ENCODE measurements around the gene ISG20L2. TPM values are rescaled to one million over a fixed set of nuclear protein-coding genes. Genes with fewer than 3 reads are reported as not detected.
A peak's percentile ranks its signal among the peaks of the same experiment; 100 is the strongest.

Gene ISG20L2
- total and polyA plus RNA-seq, 7 donors: 12.0 to 23.4 (median 17.0) TPM

- DNase-seq: no peak
- Histone ChIP-seq H3K36me3 (no peaks in the 10 kb centered on the region), H3K27me3 (peaks cover 4 to 36% (median 18%) of the 10 kb centered on the region in 3 donors), H3K4me1 (peaks cover 0 to 26% (median 13%) of the 10 kb centered on the region in 4 donors), H3K27ac (no peak overlapping the region), H3K4me3 (no peak overlapping the region), H3K9me3 (no peaks in the 10 kb centered on the region)
- intact Hi-C loops (cut with DNase I): no loop called here
- 13 to 14% methylated on average over 13 of the region's 13 CpGs for whole genome bisulfite sequencing, 2 donors
- TF ChIP-seq, protein P1, sequence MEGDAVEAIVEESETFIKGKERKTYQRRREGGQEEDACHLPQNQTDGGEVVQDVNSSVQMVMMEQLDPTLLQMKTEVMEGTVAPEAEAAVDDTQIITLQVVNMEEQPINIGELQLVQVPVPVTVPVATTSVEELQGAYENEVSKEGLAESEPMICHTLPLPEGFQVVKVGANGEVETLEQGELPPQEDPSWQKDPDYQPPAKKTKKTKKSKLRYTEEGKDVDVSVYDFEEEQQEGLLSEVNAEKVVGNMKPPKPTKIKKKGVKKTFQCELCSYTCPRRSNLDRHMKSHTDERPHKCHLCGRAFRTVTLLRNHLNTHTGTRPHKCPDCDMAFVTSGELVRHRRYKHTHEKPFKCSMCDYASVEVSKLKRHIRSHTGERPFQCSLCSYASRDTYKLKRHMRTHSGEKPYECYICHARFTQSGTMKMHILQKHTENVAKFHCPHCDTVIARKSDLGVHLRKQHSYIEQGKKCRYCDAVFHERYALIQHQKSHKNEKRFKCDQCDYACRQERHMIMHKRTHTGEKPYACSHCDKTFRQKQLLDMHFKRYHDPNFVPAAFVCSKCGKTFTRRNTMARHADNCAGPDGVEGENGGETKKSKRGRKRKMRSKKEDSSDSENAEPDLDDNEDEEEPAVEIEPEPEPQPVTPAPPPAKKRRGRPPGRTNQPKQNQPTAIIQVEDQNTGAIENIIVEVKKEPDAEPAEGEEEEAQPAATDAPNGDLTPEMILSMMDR (IDR thresholded peaks at IDR 0.05): no peak
- TF ChIP-seq EP300 (IDR thresholded peaks at IDR 0.05) (no peak), POLR2AphosphoS5 (IDR thresholded peaks at IDR 0.05) (no peak), POLR2A (IDR thresholded peaks at IDR 0.05) (no peak)
Measured at GRCh38 chr1:156692441-156692924, 36.1 kb downstream of the ISG20L2 start.

GRCh38 chr1:156691665-156692440 lies 36.7 kb downstream of the ISG20L2 start:
- DNase-seq: no peak
- Histone ChIP-seq H3K4me1 (peaks cover 0 to 26% (median 13%) of the 10 kb centered on the region in 4 donors), H3K27ac (no peak overlapping the region), H3K36me3 (no peaks in the 10 kb centered on the region), H3K4me3 (no peak overlapping the region), H3K27me3 (peaks cover 4 to 38% (median 18%) of the 10 kb centered on the region in 3 donors), H3K9me3 (no peaks in the 10 kb centered on the region)
- no peak for TF ChIP-seq EP300 (IDR thresholded peaks at IDR 0.05)
- WGBS, 2 donors: 36 to 39% methylated on average over 20 of the region's 20 CpGs
- intact Hi-C loops (cut with DNase I): no loop called here

- Histone ChIP-seq H3K27ac (no peak overlapping the region), H3K9me3 (no peaks in the 10 kb centered on the region), H3K27me3 (peaks cover 4 to 45% (median 18%) of the 10 kb centered on the region in 3 donors), H3K36me3 (no peaks in the 10 kb centered on the region), H3K4me1 (peaks cover 0 to 26% (median 13%) of the 10 kb centered on the region in 4 donors), H3K4me3 (no peak overlapping the region)
- no peak for TF ChIP-seq POLR2A (IDR thresholded peaks at IDR 0.05)
- TF ChIP-seq EP300 (IDR thresholded peaks at IDR 0.05): no peak
- TF ChIP-seq, protein P1 (IDR thresholded peaks at IDR 0.05): no peak
- TF ChIP-seq POLR2AphosphoS5 (IDR thresholded peaks at IDR 0.05): no peak
- DNase-seq: no peak
- WGBS, 2 donors: 70 to 72% methylated on average over 10 of the region's 10 CpGs
- intact Hi-C loops (cut with DNase I): no loop called here
Measured at GRCh38 chr1:156691191-156691590, 37.4 kb downstream of the ISG20L2 start.

GRCh38 chr1:156690675-156691036 lies 37.9 kb downstream of the ISG20L2 start:
- WGBS, 2 donors: 71 to 72% methylated on average over 8 of the region's 8 CpGs
- Histone ChIP-seq H3K4me3 (no peak overlapping the region), H3K27ac (no peak overlapping the region), H3K36me3 (no peaks in the 10 kb centered on the region), H3K9me3 (no peaks in the 10 kb centered on the region), H3K4me1 (peaks cover 0 to 26% (median 13%) of the 10 kb centered on the region in 4 donors), H3K27me3 (peaks cover 4 to 45% (median 18%) of the 10 kb centered on the region in 3 donors)
- intact Hi-C loops (cut with DNase I): no loop called here
- TF ChIP-seq POLR2A (IDR thresholded peaks at IDR 0.05): no peak
- no peak for TF ChIP-seq POLR2AphosphoS5 (IDR thresholded peaks at IDR 0.05)
- no peak for TF ChIP-seq EP300 (IDR thresholded peaks at IDR 0.05)
- TF ChIP-seq, protein P1 (IDR thresholded peaks at IDR 0.05): no peak
- DNase-seq: no peak

DNA sequence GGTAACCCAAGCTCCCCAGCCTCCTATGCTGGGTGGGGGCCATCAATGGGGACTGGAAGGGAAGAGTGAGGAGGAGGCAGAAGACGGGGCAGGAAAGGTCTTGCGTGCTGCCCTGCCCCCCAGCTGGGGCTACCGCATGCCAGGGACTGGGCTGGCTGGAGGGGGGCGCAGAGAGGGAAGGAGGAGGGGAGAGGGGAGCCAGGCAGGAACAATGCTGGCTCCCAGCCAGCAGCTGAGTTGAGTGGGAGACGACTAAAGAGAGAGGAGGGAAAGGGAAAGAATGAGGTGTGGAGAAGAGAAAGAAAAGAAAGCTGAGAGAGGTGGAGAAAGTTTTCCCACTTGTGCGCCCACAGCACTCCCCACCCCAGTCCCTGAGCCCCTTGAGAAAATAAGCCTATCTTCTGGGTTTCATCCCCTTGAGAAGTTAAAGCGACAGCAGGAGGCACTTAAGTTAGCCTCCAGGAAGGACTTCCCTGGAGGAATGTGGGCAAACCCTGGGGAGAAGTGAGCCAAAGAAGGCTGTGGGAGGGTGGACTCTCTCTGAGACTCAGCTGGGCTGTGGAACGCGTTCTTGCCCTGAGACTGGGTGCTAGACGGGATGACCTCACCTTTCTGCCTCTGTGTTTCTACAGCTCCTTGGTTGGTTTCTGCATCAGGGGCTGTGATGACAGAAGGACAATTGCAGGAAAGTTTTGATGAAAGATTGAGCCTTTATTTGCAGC lies 38.5 kb downstream of the ISG20L2 start:
- no peaks in the 10 kb centered on the region for H3K36me3 ChIP-seq
- no peak for DNase-seq
- H3K27me3 ChIP-seq: peaks cover 4 to 47% (median 18%) of the 10 kb centered on the region in 3 donors
- no peak for TF ChIP-seq POLR2AphosphoS5 (IDR thresholded peaks at IDR 0.05)
- TF ChIP-seq, protein P1 (IDR thresholded peaks at IDR 0.05): no peak
- no peak for TF ChIP-seq EP300 (IDR thresholded peaks at IDR 0.05)
- intact Hi-C loops (cut with DNase I): loop anchor here (1.0 to 2.0 kb wide), 2 partner anchors 15 to 35 kb away; partner anchors contain the start of gene CRABP2
- no peaks in the 10 kb centered on the region for H3K9me3 ChIP-seq
- WGBS, 2 donors: 26 to 32% methylated on average over 10 of the region's 10 CpGs
- H3K4me3 ChIP-seq: peak overlapping the region in 1 of 4 donors; percentile 0
- peaks cover 0 to 26% (median 13%) of the 10 kb centered on the region in 4 donors for H3K4me1 ChIP-seq
- no peak overlapping the region for H3K27ac ChIP-seq
